AG08395 (cell line): ENCODE measurements around the gene DEPDC1B.
"Not testable (repeated sequence)": the region's sequence is repeated elsewhere in the genome, so short reads cannot be mapped to it uniquely, and the experiment has no call there.

Experiments
- DNase-seq: peaks from one replicate; pipeline ENCODE4 v3.0.0; 2012; ENCODE audit warnings: mixed read lengths, low spot score

DEPDC1B gene

DNA sequence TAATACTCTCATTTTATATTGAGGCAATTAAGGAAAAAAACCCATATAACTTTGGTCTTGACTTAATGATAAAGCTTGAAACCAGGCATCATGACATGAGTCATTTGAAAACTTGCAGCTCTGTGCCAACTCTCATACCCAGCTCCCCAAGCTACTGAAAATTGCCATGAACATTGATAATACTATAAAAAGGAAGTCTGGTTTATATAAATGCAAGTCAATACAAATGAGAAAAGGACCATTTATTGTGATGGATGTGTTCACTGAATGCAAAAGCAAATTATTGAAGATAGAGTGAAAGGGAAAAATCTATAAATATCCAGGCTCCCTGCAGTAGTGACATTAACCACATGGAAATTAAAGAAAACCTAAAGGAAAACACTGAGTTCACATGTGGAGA is 116.3 kb downstream of the DEPDC1B start:
- DNase-seq = no peak

GRCh38 chr5:60578315-60578714 is 121.7 kb downstream of the DEPDC1B start:
- no peak for DNase-seq

GRCh38 chr5:60577116-60577515 is 122.8 kb downstream of the DEPDC1B start:
- no peak for DNase-seq

DNA sequence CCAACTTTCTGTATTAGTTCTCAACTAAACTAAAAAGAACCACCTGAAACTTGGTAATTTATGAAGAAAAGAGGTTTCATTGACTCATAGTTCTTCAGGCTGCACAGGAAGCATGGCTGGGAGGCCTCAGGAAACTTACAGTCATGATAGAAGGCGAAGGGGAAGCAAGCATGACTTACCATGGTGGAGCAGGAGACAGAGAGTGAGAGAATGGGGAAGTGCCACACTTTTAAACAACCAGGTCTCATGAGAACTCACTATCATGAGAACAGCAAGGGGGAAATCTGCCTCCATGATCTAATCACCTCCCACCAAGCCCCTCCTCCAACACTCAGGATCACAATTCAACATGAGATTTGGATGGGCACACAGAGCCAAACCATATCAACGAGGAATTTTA is 123.5 kb downstream of the DEPDC1B start:
- DNase-seq = no peak

- DNase-seq = no peak
Measured at GRCh38 chr5:60568646-60569045, 131.3 kb downstream of the DEPDC1B start.

DNA sequence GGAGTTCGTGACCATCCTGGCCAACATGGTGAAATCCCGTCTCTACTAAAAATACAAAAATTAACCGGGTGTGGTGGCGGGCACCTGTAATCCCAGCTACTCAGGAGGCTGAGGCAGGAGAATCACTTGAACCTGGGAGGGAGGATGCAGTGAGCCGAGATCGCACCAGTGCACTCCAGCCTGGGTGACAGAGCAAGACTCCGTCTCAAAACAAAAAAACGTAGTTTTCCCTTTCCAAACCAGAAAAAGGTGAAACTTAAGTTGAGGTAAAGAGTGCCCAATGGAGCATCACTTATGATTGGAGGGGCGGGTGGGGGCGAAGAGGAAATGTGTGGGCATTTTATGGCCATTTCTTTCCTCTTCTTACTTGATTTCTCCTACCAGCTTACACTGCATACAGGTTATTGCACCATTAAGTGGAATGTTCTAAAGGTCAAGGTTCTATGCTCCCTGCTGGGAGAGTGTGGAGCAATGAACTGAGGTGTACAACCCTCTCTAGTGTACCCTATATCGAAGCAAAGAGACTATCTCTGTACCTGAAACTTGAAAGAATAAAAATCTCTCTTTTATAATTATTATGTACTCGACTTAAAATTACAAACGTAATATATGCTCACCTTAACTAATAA is 136.2 kb downstream of the DEPDC1B start:
- no peak for DNase-seq

GRCh38 chr5:60553291-60553690 is 146.7 kb downstream of the DEPDC1B start:
- not testable (repeated sequence) for DNase-seq

DNA sequence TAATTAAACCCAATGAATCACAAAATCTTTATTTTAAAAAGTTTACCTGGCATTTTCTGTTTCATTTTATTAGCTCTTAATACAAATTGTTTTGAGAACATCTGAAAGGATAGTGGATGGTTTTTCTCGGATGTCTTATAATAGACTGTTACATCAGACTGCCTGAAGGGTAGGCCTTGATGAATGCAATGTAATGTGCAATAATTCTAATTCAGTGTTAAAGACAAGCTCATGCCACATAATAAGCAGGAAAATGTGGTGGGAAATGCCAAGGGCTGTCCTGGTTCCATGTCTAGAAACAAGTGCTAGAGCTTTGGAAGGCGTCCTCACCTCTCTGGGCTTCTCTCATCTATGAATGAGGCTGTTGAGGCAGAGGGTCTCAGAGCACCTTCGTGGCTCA is 148.1 kb downstream of the DEPDC1B start:
- no peak for DNase-seq

DNA sequence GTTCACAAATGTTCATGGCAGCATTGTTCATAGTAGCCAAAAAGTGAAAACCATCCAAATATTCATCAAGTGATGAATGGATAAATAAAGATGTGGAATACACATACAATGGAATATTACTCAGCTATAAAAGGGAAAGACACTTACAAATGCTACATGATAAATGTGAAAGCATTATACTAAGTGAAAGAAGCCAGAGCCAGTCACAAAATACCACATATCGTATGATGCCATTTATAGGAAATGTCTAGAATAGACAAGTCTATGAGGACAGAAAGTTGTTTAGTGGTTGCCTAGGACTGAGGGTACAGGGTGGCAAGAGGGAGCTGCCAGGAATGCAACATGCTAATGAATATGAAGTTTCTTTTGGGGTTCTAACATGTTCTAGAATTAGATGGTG is 148.7 kb downstream of the DEPDC1B start:
- DNase-seq = no peak

GRCh38 chr5:60550311-60550710 is 149.7 kb downstream of the DEPDC1B start:
- no peak for DNase-seq

DNA sequence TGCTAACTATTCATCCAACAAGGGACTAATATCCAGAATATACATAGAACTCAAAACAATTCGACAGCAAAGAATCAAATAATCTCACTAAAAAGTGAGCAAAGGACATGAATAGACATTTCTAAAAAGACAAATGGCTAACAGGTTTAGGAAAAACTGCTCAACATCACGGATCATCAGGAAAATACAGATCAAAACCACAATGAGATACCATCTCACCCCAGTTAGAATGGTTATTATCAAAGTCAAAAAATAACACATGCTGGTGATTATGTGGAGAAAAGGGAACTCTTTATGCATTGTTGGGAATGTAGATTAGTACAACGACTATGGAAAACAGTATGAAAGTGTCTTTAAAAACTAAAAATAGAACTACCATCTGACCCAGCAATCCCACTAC is 150.1 kb downstream of the DEPDC1B start:
- DNase-seq = no peak
